Muscle of arm (tissue), 12 donors: ENCODE measurements around the gene CNBP. TPM values are rescaled to one million over a fixed set of nuclear protein-coding genes. Genes with fewer than 3 reads are reported as not detected.
"Not testable (repeated sequence)": the region's sequence is repeated elsewhere in the genome, so short reads cannot be mapped to it uniquely, and the experiment has no call there.

Experiments
- DNase-seq: peaks from one replicate; pipeline ENCODE4 v3.0.0-alpha.2; 2013
- polyA plus RNA-seq, 12 donors: library from polyadenylated mRNA; unstranded; fragments of 120-200 nt; gene quantifications; one replicate each; pipeline ENCODE4 v1.2.1, GENCODE V29; 2013; ENCODE audit not compliant: insufficient read length in 12 of 12

Gene CNBP
- polyA plus RNA-seq, 12 donors: 251 to 359 (median 334) TPM; not detected in 1

DNA sequence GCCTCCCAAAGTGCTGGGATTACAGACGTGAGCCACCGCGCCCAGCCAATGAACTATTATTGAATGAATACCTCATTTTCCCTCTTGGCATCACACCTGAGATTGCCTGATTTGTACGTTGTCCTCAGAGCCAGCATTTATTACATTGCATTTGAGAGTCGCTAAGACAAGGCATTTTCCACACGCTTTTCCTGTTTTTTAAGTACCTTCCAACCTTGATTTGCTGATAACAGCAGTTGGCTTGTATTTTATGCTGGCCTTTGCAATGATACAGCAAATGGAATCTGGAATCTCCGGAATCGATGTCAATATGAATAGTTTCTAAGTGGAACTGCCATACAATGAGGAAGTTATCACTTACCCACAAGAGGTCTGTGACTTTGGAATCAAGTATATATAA, 15.7 kb upstream of the CNBP start:
- DNase-seq: no peak

DNA sequence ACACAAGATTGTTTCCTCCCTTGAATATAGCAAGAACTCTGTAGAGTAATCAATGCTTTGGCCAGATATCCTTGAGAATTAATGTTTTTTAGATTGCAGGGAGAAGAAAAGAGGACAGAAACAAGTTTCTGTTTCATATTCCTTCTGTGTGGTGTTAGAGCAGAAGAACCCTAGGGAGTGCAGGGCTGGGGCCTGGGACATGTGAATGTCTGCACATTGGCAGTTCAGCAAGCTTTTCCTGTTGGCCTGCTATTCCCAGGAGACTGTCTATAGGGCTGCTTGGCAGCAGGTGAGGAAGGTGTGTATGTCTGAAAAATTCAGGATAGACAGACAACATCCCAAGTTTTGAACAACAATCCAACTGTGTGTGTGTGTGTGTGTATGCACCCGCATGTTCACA, 13.6 kb upstream of the CNBP start:
- DNase-seq: no peak

DNA sequence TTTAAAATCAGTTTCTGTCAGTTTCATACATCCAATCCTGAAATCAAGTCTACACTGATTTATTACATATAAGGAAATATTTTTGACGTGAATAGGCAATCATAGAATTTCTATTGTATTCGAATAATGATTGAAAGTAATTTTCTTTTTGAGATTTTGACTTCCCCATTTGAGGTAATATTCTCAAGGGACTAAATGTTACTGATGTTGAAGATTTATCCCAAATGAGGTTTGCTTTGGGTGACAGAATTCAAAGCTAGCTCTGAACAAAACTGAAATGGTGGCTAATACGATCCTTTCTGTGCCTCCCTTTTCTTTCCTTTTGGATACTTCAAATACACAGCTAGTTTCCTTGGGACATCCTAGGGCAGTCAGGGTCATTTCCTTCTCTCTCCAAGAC, 12.9 kb upstream of the CNBP start:
- DNase-seq: no peak

DNA sequence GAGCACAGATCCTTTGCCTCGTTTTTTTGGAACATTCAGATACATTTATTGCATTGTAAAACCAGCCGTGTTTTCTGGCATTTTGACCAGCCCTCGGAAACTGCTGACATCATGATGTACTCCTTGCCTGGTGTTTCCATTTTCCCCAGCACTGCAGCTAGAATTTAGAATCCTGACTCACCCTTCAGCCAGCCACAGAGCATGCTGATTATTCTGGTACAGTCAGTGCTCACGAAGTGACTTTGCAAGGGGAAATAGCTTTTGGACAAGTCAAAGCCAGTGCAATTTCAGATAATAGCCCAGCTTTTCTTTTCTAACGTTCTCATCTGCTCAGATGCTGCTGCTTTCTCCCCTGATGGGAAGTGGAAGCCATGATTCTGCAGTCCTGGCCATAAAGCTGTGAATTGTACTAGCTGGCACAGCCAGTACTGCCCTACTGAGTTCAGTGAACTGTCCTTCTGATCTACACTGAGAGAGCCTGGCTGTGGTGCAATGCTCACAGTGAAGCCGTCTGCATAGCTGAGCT, 12.1 kb upstream of the CNBP start:
- DNase-seq: peak; percentile 64

DNA sequence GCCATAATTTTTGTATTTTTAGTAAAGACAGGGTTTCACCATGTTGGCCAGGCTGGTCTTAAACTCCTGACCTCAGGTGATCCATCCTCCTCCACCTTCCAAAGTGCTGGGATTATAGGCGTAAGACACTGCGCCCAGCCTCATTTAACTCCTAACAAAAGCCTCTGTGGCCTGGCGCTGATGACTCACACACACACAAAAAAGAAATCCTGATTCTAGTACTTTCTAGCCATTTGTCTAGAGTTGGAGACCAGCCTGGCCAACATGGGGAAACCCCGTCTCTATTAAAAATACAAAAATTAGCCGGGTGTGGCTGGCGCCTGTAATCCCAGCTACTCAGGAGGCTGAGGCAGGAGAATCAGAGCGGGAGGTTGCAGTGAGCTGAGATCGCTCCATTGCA, 6.1 kb upstream of the CNBP start:
- DNase-seq: not testable (repeated sequence)

DNA sequence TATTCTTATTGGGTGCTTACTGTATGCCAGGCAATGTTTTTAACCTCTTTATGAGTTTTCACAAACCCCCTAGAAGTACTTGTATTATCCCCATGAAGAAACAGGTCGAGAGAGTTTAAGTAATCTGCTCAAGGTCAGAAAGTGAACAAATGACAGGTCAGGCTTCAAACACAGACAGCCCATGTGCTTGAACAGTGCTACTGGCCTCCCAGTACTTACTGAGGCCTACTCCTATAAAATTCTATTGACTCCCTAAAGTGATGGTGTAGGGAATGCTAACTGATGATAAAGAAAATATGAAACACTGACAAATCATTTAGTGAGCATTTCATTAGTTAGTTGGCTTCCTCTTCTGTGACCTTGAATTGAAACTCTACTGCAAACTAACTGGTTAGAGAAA, 4.2 kb upstream of the CNBP start:
- no peak for DNase-seq

DNA sequence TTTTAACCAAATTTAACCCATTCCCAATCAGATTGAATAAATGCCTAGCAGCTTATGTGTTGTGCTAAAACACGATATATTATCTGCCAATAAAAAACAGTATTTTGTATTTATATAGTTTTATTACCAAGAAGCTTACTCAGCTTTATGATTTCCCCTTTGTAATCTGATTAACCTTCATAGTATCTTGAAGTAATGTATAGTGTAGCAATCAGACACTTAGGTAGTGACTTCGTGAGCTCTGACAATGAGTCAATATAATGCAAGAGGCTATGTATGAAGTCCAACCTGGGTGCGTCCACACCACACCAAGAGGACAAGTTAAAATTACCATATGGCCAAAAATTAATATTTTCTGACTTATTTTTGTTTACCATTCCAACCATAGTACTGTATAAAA, 2.1 kb upstream of the CNBP start:
- DNase-seq: no peak

DNA sequence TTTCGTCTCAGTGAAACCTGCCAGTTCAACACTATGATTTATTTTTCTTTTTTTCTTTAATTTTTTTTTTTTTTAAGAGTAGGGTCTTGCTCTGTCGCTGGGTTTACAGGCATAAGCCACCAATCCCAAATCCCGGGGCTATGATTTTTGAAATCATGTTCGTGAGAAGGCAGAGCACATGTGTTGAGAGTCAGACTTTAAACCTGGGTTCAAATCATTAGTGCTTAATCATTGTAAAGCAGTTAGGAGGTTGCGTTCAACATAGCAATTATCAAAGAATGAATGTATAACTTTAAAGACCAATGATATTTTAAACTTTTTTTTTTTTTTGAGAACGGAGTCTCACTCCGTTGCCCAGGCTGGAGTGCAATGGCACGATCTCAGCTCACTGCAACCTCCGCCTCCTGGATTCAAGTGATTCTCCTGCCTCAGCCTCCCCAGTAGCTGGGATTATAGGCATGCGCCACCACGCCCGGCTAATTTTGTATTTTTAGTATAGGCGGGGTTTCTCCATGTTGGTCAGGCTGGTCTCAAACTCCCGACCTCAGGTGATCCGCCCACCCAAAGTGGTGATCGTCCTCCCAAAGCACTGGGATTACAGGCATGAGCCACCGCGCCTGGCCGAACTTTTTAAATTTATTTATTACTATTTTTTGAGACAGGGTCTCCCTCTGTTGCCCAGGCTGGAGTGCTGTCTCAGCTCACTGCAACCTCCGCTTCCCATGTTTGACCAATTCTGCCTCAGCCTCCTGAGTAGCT, 1.3 kb upstream of the CNBP start:
- DNase-seq: not testable (repeated sequence)

DNA sequence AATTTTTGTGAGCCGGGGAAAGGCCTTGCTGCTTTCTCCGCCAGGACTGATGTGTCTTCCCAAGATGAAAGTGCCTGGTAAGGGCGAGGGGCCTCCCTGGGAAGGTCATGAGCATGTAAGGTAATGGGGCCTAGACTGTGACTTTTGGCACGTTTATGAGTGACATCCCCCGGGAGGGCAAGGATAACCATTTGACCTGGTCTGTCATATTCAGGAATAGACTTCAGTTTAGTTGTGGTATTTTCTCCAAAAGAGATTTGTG, 631 bp upstream of the CNBP start:
- no peak for DNase-seq

DNA sequence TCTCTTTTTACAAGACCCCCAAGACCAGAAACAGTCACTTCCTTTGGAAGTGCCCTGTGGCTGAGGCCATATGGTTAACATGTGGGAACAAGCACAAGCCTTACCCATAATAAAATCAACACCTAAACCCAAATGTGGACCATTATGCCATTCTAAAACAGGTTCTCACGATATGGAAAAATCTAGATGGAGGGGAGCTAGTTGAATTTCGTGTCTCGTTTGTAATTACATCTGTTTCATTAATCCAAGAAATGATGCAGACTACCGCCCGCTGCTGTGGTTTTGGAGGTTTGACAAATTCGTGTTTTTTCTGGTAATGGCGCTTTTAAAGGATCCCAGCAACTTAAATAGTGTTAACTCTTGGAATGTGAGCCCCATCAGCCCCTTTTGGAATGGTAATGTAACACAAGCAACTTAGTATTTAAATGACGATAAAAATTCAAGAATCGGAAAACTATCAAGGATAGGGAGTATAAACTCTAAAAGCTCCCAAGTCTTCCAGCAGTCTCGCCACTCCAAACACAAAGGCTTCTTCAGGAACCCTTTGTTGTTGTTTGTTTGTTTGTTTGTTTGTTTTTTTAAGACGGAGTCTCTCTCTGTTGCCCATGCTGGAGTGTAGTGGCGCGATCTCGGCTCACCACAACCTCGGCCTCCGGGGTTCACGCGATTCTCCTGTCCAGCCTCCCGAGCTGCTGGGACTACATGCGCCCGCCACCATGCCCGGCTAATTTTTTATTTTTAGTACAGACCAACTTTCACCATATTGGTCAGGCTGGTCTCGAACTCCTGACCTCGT, 1.1 kb downstream of the CNBP start:
- DNase-seq: no peak

DNA sequence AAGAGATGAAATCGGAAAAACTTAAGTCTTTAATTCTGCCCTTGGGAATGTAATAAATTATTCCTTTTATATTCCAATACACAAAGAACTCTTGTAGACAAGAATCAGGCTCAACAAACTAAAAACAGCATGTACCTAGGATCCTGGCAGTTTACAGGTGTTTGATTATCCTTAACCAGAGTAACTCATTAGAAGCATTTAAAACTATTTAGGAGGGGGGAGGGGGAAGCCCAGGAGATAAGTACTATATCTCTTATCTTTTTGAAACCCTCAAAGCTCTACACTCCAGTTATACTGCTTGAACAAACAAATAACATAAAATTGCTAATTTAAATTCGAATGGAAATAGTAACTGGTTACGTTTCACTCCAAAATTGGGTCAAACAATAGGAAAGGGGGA, 1.9 kb downstream of the CNBP start:
- no peak for DNase-seq

DNA sequence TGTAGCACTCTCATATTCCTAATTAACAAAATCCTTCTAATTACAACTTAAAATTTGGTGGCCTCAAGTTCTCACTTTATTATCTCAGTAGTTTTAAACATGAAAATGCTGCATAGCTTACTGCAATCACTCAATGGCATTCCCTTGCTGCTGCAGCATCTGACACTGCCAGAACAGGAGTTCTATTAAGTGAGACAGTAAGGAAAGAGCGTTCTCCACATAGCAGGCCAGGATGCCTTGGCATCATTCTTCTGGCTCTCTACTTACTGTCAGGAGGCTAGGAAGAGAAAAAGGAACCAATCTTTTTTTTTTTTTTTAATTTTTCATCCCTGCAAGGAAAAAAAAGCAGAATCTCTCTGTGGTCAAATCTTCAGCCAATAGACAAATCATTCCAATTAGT, 3.2 kb downstream of the CNBP start:
- DNase-seq: no peak

DNA sequence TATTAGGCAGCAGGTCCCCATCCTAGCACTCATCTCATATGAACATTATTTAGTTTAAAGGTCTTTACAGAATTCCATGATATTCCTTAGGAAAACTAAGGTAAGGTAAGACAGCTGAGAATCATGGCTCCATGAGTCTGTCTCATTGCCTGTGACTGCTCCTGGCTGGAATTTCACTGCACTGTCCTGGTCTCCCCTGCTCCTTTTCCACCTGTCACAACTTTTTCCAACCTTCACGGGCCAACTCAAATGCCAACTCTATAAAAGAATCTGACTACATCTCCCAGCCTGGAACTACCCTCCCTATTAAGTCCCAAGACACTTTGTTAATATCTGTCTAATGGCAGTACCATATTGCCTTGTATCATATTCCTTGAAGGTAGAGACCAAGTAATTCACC, 7.6 kb downstream of the CNBP start:
- DNase-seq: no peak

DNA sequence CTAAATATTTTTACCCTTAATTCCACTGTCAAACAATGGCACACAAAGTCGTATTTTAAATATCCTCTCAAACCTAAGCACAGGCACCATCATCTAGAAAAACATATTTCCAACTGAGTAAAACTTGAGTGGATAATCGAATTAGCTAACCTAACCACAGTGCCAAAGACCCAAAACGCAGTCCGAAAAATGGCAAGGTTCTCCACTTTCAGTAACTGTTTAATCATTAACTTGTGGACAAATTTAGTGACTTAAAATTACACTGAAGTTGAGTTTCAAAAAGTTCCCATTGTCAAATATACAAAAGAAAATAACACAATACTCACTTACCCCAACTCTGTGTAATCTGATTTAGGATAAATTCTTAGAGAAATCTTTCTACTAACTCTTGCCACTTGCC, 10.0 kb downstream of the CNBP start:
- no peak for DNase-seq

DNA sequence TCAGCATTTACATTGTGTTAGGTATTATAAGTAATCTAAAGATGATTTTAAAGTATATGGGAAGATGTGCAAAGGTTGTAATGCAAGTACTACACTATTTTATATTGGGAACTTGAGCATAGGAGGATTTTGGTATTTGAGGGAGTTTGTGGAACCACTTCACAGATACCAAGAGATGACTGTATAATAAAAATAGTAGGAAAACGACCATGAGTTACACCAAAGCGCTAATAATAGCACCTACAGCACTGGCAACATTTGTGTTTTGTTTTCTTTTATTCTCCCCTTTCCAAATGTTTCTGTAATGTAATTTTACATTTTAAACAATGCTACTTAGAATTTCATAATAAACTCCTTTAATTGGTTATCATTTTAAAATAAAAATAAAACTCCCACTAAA, 10.5 kb downstream of the CNBP start:
- DNase-seq: no peak

DNA sequence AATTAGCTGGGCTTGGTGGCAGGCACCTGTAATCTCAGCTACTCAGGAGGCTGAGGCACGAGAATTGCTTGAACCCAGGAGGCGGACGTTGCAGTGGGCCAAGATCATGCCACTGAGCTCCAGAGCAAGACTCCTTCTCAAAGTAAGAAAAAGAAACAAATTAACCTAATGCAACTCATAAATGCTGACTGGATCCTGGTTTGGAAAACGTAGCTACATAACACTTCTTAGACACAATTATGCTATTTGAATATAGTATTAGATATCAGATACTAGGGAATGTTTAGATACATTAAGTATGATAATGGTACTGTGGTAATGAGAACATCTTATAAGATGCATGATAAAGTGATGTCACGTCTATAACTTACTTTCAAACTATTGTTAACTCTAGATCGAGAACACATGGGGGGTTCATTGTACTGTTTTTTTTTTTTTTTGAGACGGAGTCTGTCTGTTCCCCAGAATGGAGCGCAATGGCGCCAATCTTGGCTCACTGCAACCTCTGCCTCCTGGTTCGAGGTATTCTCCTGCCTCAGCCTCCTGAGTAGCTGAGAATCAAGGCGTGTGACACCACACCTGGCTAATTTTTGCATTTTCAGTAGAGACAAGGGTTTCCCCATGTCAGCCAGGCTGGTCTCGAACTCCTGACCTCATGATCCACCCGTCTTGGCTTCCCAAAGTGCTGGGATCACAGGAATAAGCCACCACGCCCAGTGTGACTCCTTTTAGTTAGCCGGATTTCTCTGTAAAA, 16.9 kb downstream of the CNBP start:
- no peak for DNase-seq

DNA sequence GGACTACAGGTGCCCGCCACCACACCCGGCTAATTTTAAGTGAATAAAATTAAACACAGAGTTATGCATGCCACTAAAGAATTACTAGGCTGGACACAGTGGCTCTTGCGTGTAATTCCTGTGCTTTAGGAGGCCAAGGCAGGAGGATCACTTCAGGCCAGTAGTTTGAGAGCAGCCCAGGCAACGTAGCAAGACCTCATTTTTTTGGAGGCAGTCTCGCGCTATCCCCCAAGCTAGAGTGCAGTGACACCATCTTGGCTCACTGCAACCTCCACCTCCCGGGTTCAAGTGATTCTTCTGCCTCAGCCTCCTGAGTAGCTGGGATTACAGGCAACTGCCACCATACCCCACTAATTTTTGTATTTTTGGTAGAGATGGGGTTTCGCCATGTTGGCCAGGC, 18.1 kb downstream of the CNBP start:
- not testable (repeated sequence) for DNase-seq

DNA sequence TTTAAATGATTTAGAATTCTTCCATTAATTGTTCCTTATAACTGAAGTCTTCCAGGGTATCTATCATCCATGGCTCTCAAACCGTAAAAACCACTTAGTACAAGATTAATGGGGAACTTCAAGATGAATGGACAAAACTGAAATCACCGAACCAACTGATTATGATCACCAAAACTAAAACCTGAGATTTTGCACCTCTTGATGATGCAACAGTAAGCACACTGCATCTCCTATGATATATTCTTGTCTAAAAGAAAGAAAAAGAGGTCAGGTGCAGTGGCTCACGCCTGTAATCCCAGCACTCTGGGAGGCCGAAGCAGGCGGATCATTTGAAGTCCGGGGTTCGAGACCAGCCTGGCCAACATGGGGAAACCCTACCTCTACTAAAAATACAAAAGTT, 19.2 kb downstream of the CNBP start:
- no peak for DNase-seq

DNA sequence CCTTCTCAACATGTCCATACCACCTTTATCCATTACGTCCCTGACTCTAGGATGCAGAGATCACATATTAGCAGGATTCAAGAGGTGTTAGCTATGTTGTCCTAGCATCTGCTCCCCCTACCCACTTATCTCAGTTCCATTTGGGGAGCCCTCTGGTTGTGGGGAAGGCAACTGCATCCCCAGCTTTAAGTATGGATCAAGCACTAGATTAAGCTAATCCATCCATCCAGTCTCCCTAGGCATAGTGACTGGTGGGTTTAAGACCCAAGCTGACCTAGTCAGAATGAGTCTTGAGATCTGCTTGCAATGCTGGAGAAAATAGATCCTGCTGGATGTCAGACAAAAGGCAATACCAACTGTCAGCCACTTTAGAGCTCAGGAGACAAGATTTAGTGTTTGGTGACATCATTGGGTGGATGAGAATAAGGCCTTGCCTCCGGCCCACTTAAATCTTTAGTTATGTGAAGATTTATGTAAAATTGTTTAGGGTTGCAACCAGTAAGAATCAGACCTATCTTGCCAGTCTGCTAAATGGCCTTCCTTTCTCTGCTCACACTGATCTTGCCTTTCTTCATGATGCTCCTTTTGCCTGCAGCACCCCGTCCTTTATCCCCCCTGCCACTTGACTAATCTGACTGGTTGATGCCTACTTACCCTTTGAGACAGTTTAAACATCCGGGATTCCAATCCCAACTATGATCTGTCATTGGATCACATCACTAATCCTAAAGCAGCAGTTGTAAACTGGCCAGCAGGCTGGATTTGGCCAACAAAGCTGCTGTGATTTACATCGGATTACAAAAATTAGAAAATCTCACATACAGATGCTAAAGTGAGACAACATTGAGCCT, 20.7 kb downstream of the CNBP start:
- no peak for DNase-seq

DNA sequence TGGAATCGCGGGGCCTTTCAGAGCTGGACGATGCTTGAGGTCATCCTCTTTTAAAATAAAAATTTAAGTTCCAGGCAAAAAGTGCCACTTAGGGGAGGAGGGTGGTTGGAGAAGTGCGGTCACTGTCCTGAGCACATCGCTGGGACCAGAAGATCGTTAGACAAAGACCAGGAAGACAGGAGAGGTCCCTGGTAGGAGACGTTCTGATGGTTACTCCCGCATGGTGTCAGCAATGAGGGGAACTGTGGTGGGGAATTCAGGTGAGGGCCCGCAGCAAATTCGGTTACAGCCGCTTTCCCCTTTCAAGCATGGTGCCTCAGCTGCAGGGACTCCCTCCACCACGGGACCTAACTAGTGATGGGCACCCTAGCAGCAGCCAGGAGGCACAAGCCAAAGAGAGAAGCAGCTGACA, 21.8 kb downstream of the CNBP start:
- DNase-seq: no peak
